Hematopoietic multipotent progenitor cell (in vitro differentiated cells): ENCODE measurements around the gene UMPS. TPM values are rescaled to one million over a fixed set of nuclear protein-coding genes. Genes with fewer than 3 reads are reported as not detected.

Experiments
- DNase-seq, 3 donors: peaks; one replicate each; pipeline ENCODE4 v3.0.0-alpha.2; 2011 to 2015; ENCODE audit warnings: low read depth in 2 of 3, low spot score in 2 of 3
- total RNA-seq: library from RNA; depleted of rRNA; stranded (reverse); fragments of >200 nt; gene quantifications from one replicate; pipeline ENCODE4 v1.2.3, GENCODE V29; 2012

UMPS gene
- total RNA-seq, 1 donor: 17.8 TPM

GRCh38 chr3:124762661-124763011 lies 32.4 kb downstream of the UMPS start:
- DNase-seq: no peak

GRCh38 chr3:124763206-124763605 lies 33.0 kb downstream of the UMPS start:
- no peak for DNase-seq

GRCh38 chr3:124763644-124764358 lies 33.5 kb downstream of the UMPS start:
- DNase-seq: no peak

GRCh38 chr3:124764746-124765145 lies 34.5 kb downstream of the UMPS start:
- DNase-seq: peak in 1 of 3 donors; percentile 38

GRCh38 chr3:124765197-124765840 lies 35.1 kb downstream of the UMPS start:
- no peak for DNase-seq

GRCh38 chr3:124766113-124767095 lies 36.2 kb downstream of the UMPS start:
- DNase-seq: no peak

GRCh38 chr3:124767264-124767663 lies 37.0 kb downstream of the UMPS start:
- DNase-seq: no peak

- no peak for DNase-seq
Observed at GRCh38 chr3:124767691-124768090, 37.4 kb downstream of the UMPS start.

- peak in 1 of 3 donors; percentile 56 for DNase-seq
Observed at GRCh38 chr3:124768812-124769211, 38.6 kb downstream of the UMPS start.

GRCh38 chr3:124769462-124769861 lies 39.2 kb downstream of the UMPS start:
- no peak for DNase-seq

- DNase-seq: no peak
Observed at GRCh38 chr3:124770336-124771082, 40.3 kb downstream of the UMPS start.

- DNase-seq: no peak
Observed at GRCh38 chr3:124771083-124771445, 40.8 kb downstream of the UMPS start.

GRCh38 chr3:124772081-124772831 lies 42.0 kb downstream of the UMPS start:
- DNase-seq: peak in 2 of 3 donors; percentile 77 to 92

- no peak for DNase-seq
Observed at GRCh38 chr3:124773351-124774326, 43.4 kb downstream of the UMPS start.

- DNase-seq: no peak
Observed at GRCh38 chr3:124774327-124774718, 44.1 kb downstream of the UMPS start.

- DNase-seq: no peak
Observed at GRCh38 chr3:124774841-124775402, 44.7 kb downstream of the UMPS start.

GRCh38 chr3:124775877-124776276 lies 45.6 kb downstream of the UMPS start:
- no peak for DNase-seq

- no peak for DNase-seq
Observed at GRCh38 chr3:124776856-124777255, 46.6 kb downstream of the UMPS start.
